IMR-90 (cell line): Measurements from ENCODE around the gene PCDHGA3. TPM values are rescaled to one million over a fixed set of nuclear protein-coding genes. Genes with fewer than 3 reads are reported as not detected.

ENCODE experiments used
- ATAC-seq: fragments of 200-7000 bp; cut with Tn5 transposase; 2 replicates; pipeline ENCODE4 v1.9.1; 2020; ENCODE audit warnings: low read depth, mild to moderate bottlenecking, moderate library complexity
- BruUV-seq: library from RNA; stranded (reverse); fragments of 400-500 nt; replicated peaks from 2 replicates; lab custom pipeline; 2021; lab: Mats Ljungman, UMichigan
- CTCF ChIA-PET: fragments of 300-600 bp; formaldehyde crosslinking; extraction: SDS; loops from one replicate; lab custom pipeline; 2021; ENCODE audit warnings: antibody characterized with exemption; lab: Yijun Ruan, JAX
- POLR2A ChIA-PET: fragments of 300-600 bp; sonication (Branson Sonifier 250); formaldehyde crosslinking; loops from one replicate; lab custom pipeline; 2022; ENCODE audit warnings: antibody characterized with exemption; ENCODE audit not compliant: unreplicated experiment; lab: Charles Lee
- DNase-seq: peaks from one replicate; pipeline ENCODE4 v3.0.0; 2013
- H2AFZ ChIP-seq: replicated peaks from 2 replicates; pipeline ENCODE3; 2013; ENCODE audit warnings: low read length, mild to moderate bottlenecking; ENCODE audit not compliant: poor library complexity
- H2AK5ac ChIP-seq: 2 replicates; pipeline ENCODE4 v1.6.1; 2013; ENCODE audit warnings: low read depth, low read length, inconsistent platforms
- H2AK9ac ChIP-seq: replicated peaks from 2 replicates; pipeline ENCODE3; 2013; ENCODE audit warnings: mild to moderate bottlenecking, low read depth, low read length, moderate library complexity; ENCODE audit not compliant: poor library complexity
- H2BK120ac ChIP-seq: 2 replicates; pipeline ENCODE4 v1.6.1; 2013; ENCODE audit warnings: low read depth, low read length, inconsistent platforms
- H2BK15ac ChIP-seq: 3 replicates; pipeline ENCODE4 v1.6.1; 2013; ENCODE audit warnings: low read depth, low read length, inconsistent platforms
- H2BK20ac ChIP-seq: 2 replicates; pipeline ENCODE4 v1.6.1; 2013; ENCODE audit warnings: low read depth, mild to moderate bottlenecking, inconsistent platforms, low read length, moderate library complexity
- H2BK5ac ChIP-seq: 2 replicates; pipeline ENCODE4 v1.6.1; 2013; ENCODE audit warnings: mild to moderate bottlenecking, low read depth, low read length, inconsistent platforms; ENCODE audit not compliant: poor library complexity, severe bottlenecking
- H3K14ac ChIP-seq: replicated peaks from 2 replicates; pipeline ENCODE4 v1.6.1; 2013; ENCODE audit warnings: low read depth, low read length, inconsistent platforms
- H3K18ac ChIP-seq: 2 replicates; pipeline ENCODE4 v1.6.1; 2013; ENCODE audit warnings: low read depth, low read length, control low read depth
- H3K23ac ChIP-seq: 2 replicates; pipeline ENCODE4 v1.6.1; 2013; ENCODE audit warnings: low read depth, low read length, inconsistent platforms
- H3K27ac ChIP-seq: 2 replicates; pipeline ENCODE4 v1.5.1; 2013; ENCODE audit warnings: mild to moderate bottlenecking, control low read depth, low read length; ENCODE audit not compliant: insufficient read depth
- H3K27me3 ChIP-seq: 2 replicates; pipeline ENCODE4 v1.6.1; 2013; ENCODE audit warnings: low read length; ENCODE audit not compliant: control insufficient read depth, insufficient read depth
- H3K36me3 ChIP-seq: 2 replicates; pipeline ENCODE4 v1.6.1; 2013; ENCODE audit warnings: low read length, mixed read lengths; ENCODE audit not compliant: control insufficient read depth, insufficient read depth
- H3K4ac ChIP-seq: 2 replicates; pipeline ENCODE4 v1.6.1; 2013; ENCODE audit warnings: low read depth, low read length, inconsistent platforms
- H3K4me1 ChIP-seq: 2 replicates; pipeline ENCODE4 v1.6.1; 2013; ENCODE audit warnings: low read length, mixed read lengths; ENCODE audit not compliant: control insufficient read depth, insufficient read depth
- H3K4me2 ChIP-seq: 2 replicates; pipeline ENCODE4 v1.6.1; 2013; ENCODE audit warnings: low read depth, mild to moderate bottlenecking, control low read depth, low read length, moderate library complexity
- H3K4me3 ChIP-seq: 2 replicates; pipeline ENCODE4 v1.5.1; 2013; ENCODE audit warnings: low read depth, mild to moderate bottlenecking, control low read depth, low read length, moderate library complexity; ENCODE audit not compliant: insufficient read depth
- H3K56ac ChIP-seq: 2 replicates; pipeline ENCODE4 v1.6.1; 2013; ENCODE audit warnings: low read length, inconsistent platforms; ENCODE audit not compliant: insufficient read depth; ENCODE audit errors: extremely low read depth
- H3K79me1 ChIP-seq, 2 experiments: 2 replicates each; pipeline ENCODE4 v1.6.1; 2013; ENCODE audit warnings: low read length in 2 of 2, inconsistent platforms in 1 of 2, low read depth in 1 of 2
- H3K9ac ChIP-seq: 2 replicates; pipeline ENCODE4 v1.6.1; 2013; ENCODE audit warnings: low read depth, low read length, control low read depth
- H3K9me1 ChIP-seq: 2 replicates; pipeline ENCODE4 v1.6.1; 2013; ENCODE audit warnings: low read length, inconsistent platforms; ENCODE audit not compliant: insufficient read depth
- H3K9me3 ChIP-seq: 2 replicates; pipeline ENCODE4 v1.6.1; 2013; ENCODE audit warnings: low read length; ENCODE audit not compliant: control insufficient read depth, insufficient read depth
- H4K20me1 ChIP-seq: 2 replicates; pipeline ENCODE4 v1.6.1; 2013; ENCODE audit warnings: low read length, inconsistent platforms; ENCODE audit not compliant: insufficient read depth
- H4K5ac ChIP-seq: 2 replicates; pipeline ENCODE4 v1.6.1; 2013; ENCODE audit warnings: mild to moderate bottlenecking, low read depth, low read length, control low read depth
- H4K8ac ChIP-seq, 2 experiments: 2 replicates each; pipeline ENCODE4 v1.6.1; 2013; ENCODE audit warnings: low read depth in 2 of 2, low read length in 2 of 2, control low read depth in 1 of 2, inconsistent platforms in 1 of 2
- H4K91ac ChIP-seq: 2 replicates; pipeline ENCODE4 v1.6.1; 2013; ENCODE audit warnings: low read depth, low read length, inconsistent platforms; ENCODE audit not compliant: insufficient read depth
- BHLHE40 ChIP-seq: fragments of 150-350 bp; IDR thresholded peaks from 2 replicates; pipeline ENCODE4 v1.6.1; 2016; ENCODE audit warnings: mild to moderate bottlenecking, low read depth, low read length
- CEBPB ChIP-seq: IDR thresholded peaks from 2 replicates; pipeline ENCODE4 v1.6.1; 2012; ENCODE audit warnings: low read depth, low read length, improper control_type of control experiment
- CHD1 ChIP-seq: IDR thresholded peaks from 2 replicates; pipeline ENCODE4 v1.6.1; 2012; ENCODE audit warnings: low read depth, low read length, improper control_type of control experiment
- FOS ChIP-seq: fragments of 150-350 bp; IDR thresholded peaks from 2 replicates; pipeline ENCODE4 v1.6.1; 2016; ENCODE audit warnings: low read depth, low read length
- MAFK ChIP-seq: IDR thresholded peaks from 2 replicates; pipeline ENCODE4 v1.6.1; 2012; ENCODE audit warnings: low read depth, low read length, improper control_type of control experiment
- MAZ ChIP-seq: IDR thresholded peaks from 2 replicates; pipeline ENCODE4 v1.6.1; 2012; ENCODE audit warnings: low read depth, mild to moderate bottlenecking, low read length, improper control_type of control experiment, moderate library complexity, borderline replicate concordance
- MXI1 ChIP-seq: IDR thresholded peaks from 2 replicates; pipeline ENCODE4 v1.6.1; 2012; ENCODE audit warnings: low read depth, mild to moderate bottlenecking, low read length, moderate library complexity, borderline replicate concordance
- NFE2L2 ChIP-seq: fragments of 150-350 bp; IDR thresholded peaks from 2 replicates; pipeline ENCODE4 v1.6.1; 2016; ENCODE audit warnings: low read depth, mild to moderate bottlenecking, low read length
- POLR2A ChIP-seq: IDR thresholded peaks from 2 replicates; pipeline ENCODE4 v1.6.1; 2012; ENCODE audit warnings: mild to moderate bottlenecking, low read depth, low read length
- RAD21 ChIP-seq: IDR thresholded peaks from 2 replicates; pipeline ENCODE4 v1.6.1; 2012; ENCODE audit warnings: low read length, improper control_type of control experiment
- RCOR1 ChIP-seq: IDR thresholded peaks from 2 replicates; pipeline ENCODE4 v1.6.1; 2012; ENCODE audit warnings: mild to moderate bottlenecking, low read length, improper control_type of control experiment; ENCODE audit not compliant: insufficient replicate concordance
- RFX5 ChIP-seq: IDR thresholded peaks from 2 replicates; pipeline ENCODE4 v1.8.0; 2012; ENCODE audit warnings: low read depth, mild to moderate bottlenecking, low read length, moderate library complexity
- SMC3 ChIP-seq: fragments of 150-350 bp; IDR thresholded peaks from 2 replicates; pipeline ENCODE4 v1.6.1; 2016; ENCODE audit warnings: low read depth, mild to moderate bottlenecking, antibody characterized with exemption, low read length, moderate library complexity
- WGBS, 2 experiments: methylation state at CpG; one replicate each; pipeline versions ENCODE4 v1.1.5 to v1.1.7; 2013; ENCODE audit warnings: missing lambda C conversion rate in 2 of 2; ENCODE audit not compliant: insufficient read length in 1 of 2; ENCODE audit errors: extremely low coverage in 2 of 2; 5-methylcytosine and 5-hydroxymethylcytosine counted together
- dilution Hi-C: fragments of 300-500 bp; cut with HindIII; formaldehyde crosslinking; loops from one replicate; pipeline ENCODE4 v1.14.3; 2018; ENCODE audit warnings: low sequenced_read_pairs; ENCODE audit not compliant: unreplicated experiment
- in situ Hi-C: fragments of 300-500 bp; cut with MboI; formaldehyde crosslinking; loops from 3 replicates; pipeline ENCODE4 v1.14.3; 2019; ENCODE audit warnings: low sequenced_read_pairs, inconsistent platforms, mixed read lengths
- intact Hi-C: fragments of 100-400 bp; cut with micrococcal nuclease; formaldehyde crosslinking; loops from 2 replicates; pipeline ENCODE4 v1.10.0; 2022
- polyA plus RNA-seq, 3 experiments: library from polyadenylated mRNA; depleted of rRNA; stranded (reverse); fragments of >200 nt; gene quantifications; 2 replicates each; pipeline ENCODE4 v1.2.3, GENCODE V29; 2012; ENCODE audit warnings: low replicate concordance in 1 of 3
- total RNA-seq: library from RNA; depleted of rRNA; stranded (reverse); fragments of >200 nt; gene quantifications from 2 replicates; pipeline ENCODE4 v1.2.3, GENCODE V29; 2012
- TF ChIP-seq, protein P1 (sequence below): fragments of 150-350 bp; IDR thresholded peaks from 2 replicates; pipeline ENCODE4 v1.6.1; 2016; ENCODE audit warnings: low read depth, mild to moderate bottlenecking, low read length, moderate library complexity, borderline replicate concordance
- TF ChIP-seq, protein P2 (sequence below): fragments of 150-350 bp; IDR thresholded peaks from 2 replicates; pipeline ENCODE4 v1.6.1; 2017; ENCODE audit warnings: mild to moderate bottlenecking, antibody characterized with exemption, low read length, low read depth
- TF ChIP-seq, protein P3 (sequence below): conservative IDR thresholded peaks from 2 replicates; pipeline ENCODE4 v1.5.1; 2012; ENCODE audit warnings: mild to moderate bottlenecking, low read depth, low read length, improper control_type of control experiment

Gene PCDHGA3
- total and polyA plus RNA-seq, 2 of the 4 experiments (the other 2 are of a cell fraction) = 1.4 to 1.6 TPM

DNA sequence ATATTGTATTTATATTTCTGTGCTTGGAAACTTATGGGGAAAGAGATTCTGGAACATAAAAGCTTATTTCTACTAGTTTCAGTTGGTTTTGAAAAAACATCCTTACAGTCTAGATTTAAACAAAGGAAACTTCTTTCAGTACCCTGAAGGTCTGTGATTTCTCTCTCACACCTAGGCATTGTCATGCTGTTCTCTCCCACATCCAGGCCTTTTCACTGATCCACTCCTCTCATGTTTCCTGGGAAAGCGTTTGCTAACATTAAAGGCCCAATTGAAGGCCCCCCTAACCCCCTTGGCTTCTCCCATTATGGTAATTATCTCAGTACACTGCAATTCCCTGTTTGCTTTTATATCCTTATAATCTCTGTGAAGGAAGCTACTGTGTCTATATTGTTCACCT is 856 bp upstream of the PCDHGA3 start:
- TF ChIP-seq CEBPB (no peak), RAD21 (no peak), MAFK (no peak), NFE2L2 (no peak), CHD1 (no peak), FOS (no peak), MXI1 (no peak), MAZ (no peak), POLR2A (no peak), BHLHE40 (no peak), SMC3 (no peak), RCOR1 (no peak), RFX5 (no peak)
- TF ChIP-seq, protein P1, sequence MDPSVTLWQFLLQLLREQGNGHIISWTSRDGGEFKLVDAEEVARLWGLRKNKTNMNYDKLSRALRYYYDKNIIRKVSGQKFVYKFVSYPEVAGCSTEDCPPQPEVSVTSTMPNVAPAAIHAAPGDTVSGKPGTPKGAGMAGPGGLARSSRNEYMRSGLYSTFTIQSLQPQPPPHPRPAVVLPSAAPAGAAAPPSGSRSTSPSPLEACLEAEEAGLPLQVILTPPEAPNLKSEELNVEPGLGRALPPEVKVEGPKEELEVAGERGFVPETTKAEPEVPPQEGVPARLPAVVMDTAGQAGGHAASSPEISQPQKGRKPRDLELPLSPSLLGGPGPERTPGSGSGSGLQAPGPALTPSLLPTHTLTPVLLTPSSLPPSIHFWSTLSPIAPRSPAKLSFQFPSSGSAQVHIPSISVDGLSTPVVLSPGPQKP = no peak
- TF ChIP-seq, protein P2, sequence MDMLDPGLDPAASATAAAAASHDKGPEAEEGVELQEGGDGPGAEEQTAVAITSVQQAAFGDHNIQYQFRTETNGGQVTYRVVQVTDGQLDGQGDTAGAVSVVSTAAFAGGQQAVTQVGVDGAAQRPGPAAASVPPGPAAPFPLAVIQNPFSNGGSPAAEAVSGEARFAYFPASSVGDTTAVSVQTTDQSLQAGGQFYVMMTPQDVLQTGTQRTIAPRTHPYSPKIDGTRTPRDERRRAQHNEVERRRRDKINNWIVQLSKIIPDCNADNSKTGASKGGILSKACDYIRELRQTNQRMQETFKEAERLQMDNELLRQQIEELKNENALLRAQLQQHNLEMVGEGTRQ = no peak
- TF ChIP-seq, protein P3, sequence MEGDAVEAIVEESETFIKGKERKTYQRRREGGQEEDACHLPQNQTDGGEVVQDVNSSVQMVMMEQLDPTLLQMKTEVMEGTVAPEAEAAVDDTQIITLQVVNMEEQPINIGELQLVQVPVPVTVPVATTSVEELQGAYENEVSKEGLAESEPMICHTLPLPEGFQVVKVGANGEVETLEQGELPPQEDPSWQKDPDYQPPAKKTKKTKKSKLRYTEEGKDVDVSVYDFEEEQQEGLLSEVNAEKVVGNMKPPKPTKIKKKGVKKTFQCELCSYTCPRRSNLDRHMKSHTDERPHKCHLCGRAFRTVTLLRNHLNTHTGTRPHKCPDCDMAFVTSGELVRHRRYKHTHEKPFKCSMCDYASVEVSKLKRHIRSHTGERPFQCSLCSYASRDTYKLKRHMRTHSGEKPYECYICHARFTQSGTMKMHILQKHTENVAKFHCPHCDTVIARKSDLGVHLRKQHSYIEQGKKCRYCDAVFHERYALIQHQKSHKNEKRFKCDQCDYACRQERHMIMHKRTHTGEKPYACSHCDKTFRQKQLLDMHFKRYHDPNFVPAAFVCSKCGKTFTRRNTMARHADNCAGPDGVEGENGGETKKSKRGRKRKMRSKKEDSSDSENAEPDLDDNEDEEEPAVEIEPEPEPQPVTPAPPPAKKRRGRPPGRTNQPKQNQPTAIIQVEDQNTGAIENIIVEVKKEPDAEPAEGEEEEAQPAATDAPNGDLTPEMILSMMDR = no peak
- Histone ChIP-seq H3K9me1 (no peaks in the 10 kb centered on the region), H4K20me1 (no peaks in the 10 kb centered on the region), H3K36me3 (peaks cover 4% of the 10 kb centered on the region; the same call in 1 of the 2 replicates), H2BK5ac (no peak overlapping the region), H3K79me1 (no peaks in the 10 kb centered on the region), H3K27me3 (no peaks in the 10 kb centered on the region; the same call in 1 of the 2 replicates), H2BK120ac (no peak overlapping the region), H3K56ac (no peak overlapping the region), H2AFZ (no peak overlapping the region), H2BK15ac (no peak overlapping the region), H3K4me2 (peak overlapping the region; percentile 32; the same call in 1 of the 2 replicates), H2AK5ac (no peak overlapping the region), H4K91ac (no peak overlapping the region), H3K9me3 (peaks cover 49% of the 10 kb centered on the region), H2AK9ac (no peak overlapping the region), H4K8ac (no peak overlapping the region), H3K4me1 (no peaks in the 10 kb centered on the region), H3K4ac (no peak overlapping the region), H4K5ac (no peak overlapping the region), H3K9ac (no peak overlapping the region), H2BK20ac (no peak overlapping the region), H3K23ac (no peak overlapping the region), H3K18ac (no peak overlapping the region), H3K4me3 (no peak overlapping the region), H3K27ac (no peak overlapping the region), H3K14ac (no peak overlapping the region)
- WGBS, 2 experiments = no CpG with 5 or more reads among the region's 1 CpG
- ChIA-PET CTCF (interaction anchor here (1.0 kb wide), 1 partner anchor 225 kb away, joined by 4 read pairs; no protein-coding TSS in a partner anchor), POLR2A (interaction anchor here (0.6 kb wide), 1 partner anchor 653 kb away, joined by 4 read pairs; no protein-coding TSS in a partner anchor)
- no TSS peak for BruUV-seq
- no peak for DNase-seq
- intact Hi-C loops = no loop called here
- in situ Hi-C loops = no loop called here
- ATAC-seq = no peak
- dilution Hi-C loops = no loop called here
